PC-9 (cell line): ENCODE results near the gene MYO5B.

Experiments
- CTCF ChIP-seq: fragments of 200-600 bp; sonication (generic); conservative IDR thresholded peaks from 2 replicates; pipeline ENCODE4 v1.6.1; 2017; ENCODE audit warnings: mixed run types, antibody characterized with exemption, mild to moderate bottlenecking, moderate library complexity
- EZH2 ChIP-seq: fragments of 200-600 bp; sonication (generic); IDR thresholded peaks from 2 replicates; pipeline ENCODE4 v1.8.0; 2017; ENCODE audit warnings: antibody characterized with exemption, low read depth

- TF ChIP-seq CTCF (no peak), EZH2 (no peak)
Measured at GRCh38 chr18:50004013-50004412, 190.9 kb downstream of the MYO5B start.
